Activated CD8-positive, alpha-beta memory T cell treated with anti-CD3 and anti-CD28 coated beads, Interleukin-2, amount 50 U/mL, for 24 hours (primary cell): ENCODE results near the gene JKAMP.

Source experiments
- DNase-seq: peaks from one replicate; pipeline ENCODE4 v3.0.0-alpha.2; 2020; ENCODE audit errors: extremely low read depth

JKAMP gene

GRCh38 chr14:59540852-59541251 lies 56.5 kb downstream of the JKAMP start:
- DNase-seq: no peak

- no peak for DNase-seq
Measured at GRCh38 chr14:59541731-59542130, 57.4 kb downstream of the JKAMP start.

- DNase-seq: no peak
Measured at GRCh38 chr14:59543873-59544272, 59.6 kb downstream of the JKAMP start.

GRCh38 chr14:59547310-59547709 lies 63.0 kb downstream of the JKAMP start:
- DNase-seq: no peak
